Upper lobe of left lung (tissue), 6 donors: Measurements from ENCODE around the gene TSPAN12. TPM values are rescaled to one million over a fixed set of nuclear protein-coding genes. Genes with fewer than 3 reads are reported as not detected.
A peak's percentile ranks its signal among the peaks of the same experiment; 100 is the strongest.

Experiments
- ATAC-seq, 2 donors: fragments of 200-7000 bp; cut with Tn5 transposase; one replicate each; pipeline ENCODE4 v1.9.1; 2022; ENCODE audit warnings: mild to moderate bottlenecking in 2 of 2, moderate library complexity in 2 of 2; ENCODE audit not compliant: low FRiP score in 2 of 2
- DNase-seq, 2 donors: peaks; one replicate each; pipeline ENCODE4 v3.0.0-alpha.2; 2019 to 2020
- H3K27ac ChIP-seq, 4 donors: fragments of 200-600 bp; sonication (generic); one replicate each; pipeline ENCODE4 v1.5.1; 2016 to 2019
- H3K27me3 ChIP-seq, 4 donors: fragments of 200-600 bp; sonication (generic); one replicate each; pipeline ENCODE4 v1.5.1; 2017 to 2019
- H3K36me3 ChIP-seq, 4 donors: fragments of 200-600 bp; sonication (generic); one replicate each; pipeline ENCODE4 v1.5.1; 2016 to 2019
- H3K4me1 ChIP-seq, 4 donors: fragments of 200-600 bp; sonication (generic); one replicate each; pipeline ENCODE4 v1.5.1; 2018 to 2019
- H3K4me3 ChIP-seq, 4 donors: fragments of 200-600 bp; sonication (generic); one replicate each; pipeline ENCODE4 v1.5.1; 2017 to 2019; ENCODE audit warnings: mild to moderate bottlenecking in 2 of 4, moderate library complexity in 1 of 4
- H3K9me3 ChIP-seq, 4 donors: fragments of 200-600 bp; sonication (generic); one replicate each; pipeline ENCODE4 v1.5.1; 2018 to 2019
- EP300 ChIP-seq, 4 donors: sonication (generic); formaldehyde crosslinking; IDR thresholded peaks; one replicate each; pipeline ENCODE4 v1.5.1; 2017; ENCODE audit warnings: antibody characterized with exemption in 4 of 4, control low read depth in 2 of 4
- POLR2A ChIP-seq, 4 donors: fragments of 450-650 bp; IDR thresholded peaks; one replicate each; pipeline ENCODE4 v1.5.1; 2016 to 2017; ENCODE audit warnings: antibody characterized with exemption in 4 of 4, mild to moderate bottlenecking in 2 of 4
- POLR2AphosphoS5 ChIP-seq, 2 donors: sonication (generic); formaldehyde crosslinking; IDR thresholded peaks; one replicate each; pipeline ENCODE4 v1.5.1; 2017; ENCODE audit warnings: antibody characterized with exemption in 2 of 2
- WGBS, 2 donors: methylation state at CpG; one replicate each; pipeline ENCODE4 v1.1.5; 2017 to 2018; 5-methylcytosine and 5-hydroxymethylcytosine counted together
- total RNA-seq, 6 donors: library from RNA; depleted of rRNA in 4 of 6; stranded (reverse); fragments of >200 nt in 4 of 6; gene quantifications; one replicate each; pipeline versions ENCODE4 v1.1.0 to v1.2.1, GENCODE V29; 2016 to 2021
- TF ChIP-seq, protein P1 (sequence below), 6 experiments: fragments of 450-650 bp in 4 of 6; fragments of 200-600 bp in 2 of 6; sonication (generic) in 2 of 6; IDR thresholded peaks; one replicate each; pipeline ENCODE4 v1.5.1; 2016 to 2019; ENCODE audit warnings: antibody characterized with exemption in 6 of 6
- donor health status: DM: no; HTN: no; CAD: no; lungs with moderate emphysema.
- donor health status: DM: no; HTN: yes; CAD: no; lungs with severe emphysema.

Gene TSPAN12
- total RNA-seq, 6 donors from 2014 or later: 22.0 to 56.3 (median 40.0) TPM

DNA sequence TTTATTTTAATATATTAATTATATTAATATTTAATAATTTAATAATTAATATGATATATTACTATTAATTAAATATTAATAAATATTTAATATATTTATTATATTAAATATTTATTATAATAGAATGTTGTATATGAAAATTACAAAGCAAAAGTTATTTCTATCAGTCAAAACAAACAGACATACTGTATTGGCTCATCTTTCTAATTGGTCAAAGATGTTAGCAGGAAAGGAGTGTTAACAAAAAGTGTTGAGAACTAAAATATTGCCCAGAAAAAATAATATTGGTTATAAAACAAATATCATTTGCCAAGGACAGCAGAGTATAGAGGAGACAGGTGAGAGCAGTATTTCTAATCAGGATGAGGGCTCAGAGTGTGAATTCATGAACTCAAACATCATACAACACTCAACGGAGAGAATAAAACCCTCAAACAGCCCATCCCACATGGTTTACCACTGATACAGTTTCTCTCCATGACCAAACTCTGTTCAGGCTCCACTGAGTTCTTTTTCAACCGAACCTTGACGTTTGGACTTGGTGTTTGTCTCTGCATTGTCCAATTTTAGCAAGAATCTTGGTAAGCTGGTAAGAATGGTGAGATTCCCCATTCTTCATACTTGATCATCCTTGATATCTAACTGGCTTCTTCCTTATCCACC lies 58.0 kb downstream of the TSPAN12 start:
- H3K27me3 ChIP-seq: no peaks in the 10 kb centered on the region
- no peak overlapping the region for H3K4me3 ChIP-seq
- H3K4me1 ChIP-seq: no peaks in the 10 kb centered on the region
- WGBS, 2 donors: 91 to 93% methylated on average over 3 of the region's 3 CpGs
- TF ChIP-seq POLR2A (IDR thresholded peaks at IDR 0.05) (no peak), POLR2AphosphoS5 (IDR thresholded peaks at IDR 0.05) (no peak), EP300 (IDR thresholded peaks at IDR 0.05) (no peak)
- TF ChIP-seq, protein P1, sequence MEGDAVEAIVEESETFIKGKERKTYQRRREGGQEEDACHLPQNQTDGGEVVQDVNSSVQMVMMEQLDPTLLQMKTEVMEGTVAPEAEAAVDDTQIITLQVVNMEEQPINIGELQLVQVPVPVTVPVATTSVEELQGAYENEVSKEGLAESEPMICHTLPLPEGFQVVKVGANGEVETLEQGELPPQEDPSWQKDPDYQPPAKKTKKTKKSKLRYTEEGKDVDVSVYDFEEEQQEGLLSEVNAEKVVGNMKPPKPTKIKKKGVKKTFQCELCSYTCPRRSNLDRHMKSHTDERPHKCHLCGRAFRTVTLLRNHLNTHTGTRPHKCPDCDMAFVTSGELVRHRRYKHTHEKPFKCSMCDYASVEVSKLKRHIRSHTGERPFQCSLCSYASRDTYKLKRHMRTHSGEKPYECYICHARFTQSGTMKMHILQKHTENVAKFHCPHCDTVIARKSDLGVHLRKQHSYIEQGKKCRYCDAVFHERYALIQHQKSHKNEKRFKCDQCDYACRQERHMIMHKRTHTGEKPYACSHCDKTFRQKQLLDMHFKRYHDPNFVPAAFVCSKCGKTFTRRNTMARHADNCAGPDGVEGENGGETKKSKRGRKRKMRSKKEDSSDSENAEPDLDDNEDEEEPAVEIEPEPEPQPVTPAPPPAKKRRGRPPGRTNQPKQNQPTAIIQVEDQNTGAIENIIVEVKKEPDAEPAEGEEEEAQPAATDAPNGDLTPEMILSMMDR (IDR thresholded peaks at IDR 0.05): no peak
- no peaks in the 10 kb centered on the region for H3K9me3 ChIP-seq
- H3K36me3 ChIP-seq: no peaks in the 10 kb centered on the region
- H3K27ac ChIP-seq: no peak overlapping the region
- DNase-seq (no peak), ATAC-seq (no peak)

DNA sequence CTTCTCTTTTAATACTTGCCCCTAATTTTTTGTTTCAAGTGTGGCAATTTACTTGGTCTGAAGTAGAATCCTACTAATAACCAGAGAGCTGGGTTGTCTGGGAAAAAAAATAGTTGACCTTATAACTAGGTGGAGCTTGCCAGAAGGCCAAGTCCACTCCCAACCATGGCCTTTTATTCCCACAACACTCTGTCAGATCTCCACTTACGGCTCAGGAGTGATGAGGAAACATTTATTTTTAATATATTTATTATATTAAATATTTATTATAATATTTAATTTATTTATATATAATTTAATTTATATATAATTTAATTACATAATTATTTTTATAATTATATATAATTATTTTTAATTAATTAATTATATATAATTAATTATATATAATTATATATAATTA lies 58.8 kb downstream of the TSPAN12 start:
- Histone ChIP-seq H3K9me3 (no peaks in the 10 kb centered on the region), H3K4me1 (peaks cover 0 to 5% (median 0%) of the 10 kb centered on the region in 4 donors), H3K27me3 (no peaks in the 10 kb centered on the region), H3K36me3 (no peaks in the 10 kb centered on the region), H3K4me3 (no peak overlapping the region), H3K27ac (no peak overlapping the region)
- no peak for TF ChIP-seq EP300 (IDR thresholded peaks at IDR 0.05)
- TF ChIP-seq, protein P1 (IDR thresholded peaks at IDR 0.05): no peak
- TF ChIP-seq POLR2A (IDR thresholded peaks at IDR 0.05): no peak
- no peak for TF ChIP-seq POLR2AphosphoS5 (IDR thresholded peaks at IDR 0.05)
- no peak for DNase-seq
- ATAC-seq: no peak
- 98 to 100% methylated on average over 1 of the region's 1 CpG for WGBS, 2 donors

DNA sequence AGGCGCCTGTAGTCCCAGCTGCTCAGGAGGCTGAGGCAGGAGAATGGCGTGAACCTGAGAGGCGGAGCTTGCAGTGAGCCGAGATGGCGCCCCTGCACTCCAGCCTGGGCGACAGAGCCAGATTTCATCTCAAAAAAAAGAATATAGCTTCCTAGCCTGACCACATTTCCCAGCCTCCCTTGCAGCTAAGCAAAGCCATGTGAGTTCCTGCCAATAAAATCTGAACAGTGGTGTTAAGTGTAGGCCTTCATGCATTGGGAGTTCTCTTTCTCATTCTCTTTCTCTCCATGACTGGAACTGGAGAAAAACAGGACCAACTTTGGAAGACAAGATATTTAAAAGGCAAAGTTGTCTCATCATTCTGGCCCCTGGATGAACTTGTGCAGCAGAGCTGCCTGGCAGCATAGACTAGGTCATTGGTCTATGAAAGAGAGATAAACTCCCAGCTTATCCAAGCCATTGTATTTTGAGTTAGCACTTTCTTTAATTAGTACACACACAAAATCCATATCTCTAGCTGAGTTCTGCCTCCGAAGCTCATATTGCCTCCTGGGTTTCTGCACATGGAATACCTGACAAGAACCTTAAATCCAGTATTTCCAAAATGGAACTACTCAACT lies 60.8 kb downstream of the TSPAN12 start:
- TF ChIP-seq POLR2AphosphoS5 (IDR thresholded peaks at IDR 0.05): no peak
- TF ChIP-seq, protein P1 (IDR thresholded peaks at IDR 0.05): no peak
- TF ChIP-seq EP300 (IDR thresholded peaks at IDR 0.05): no peak
- 91 to 97% methylated on average over 7 of the region's 7 CpGs for WGBS, 2 donors
- ATAC-seq: no peak
- peaks cover 0 to 11% (median 2%) of the 10 kb centered on the region in 4 donors for H3K4me1 ChIP-seq
- no peaks in the 10 kb centered on the region for H3K36me3 ChIP-seq
- no peak overlapping the region for H3K4me3 ChIP-seq
- no peaks in the 10 kb centered on the region for H3K27me3 ChIP-seq
- no peaks in the 10 kb centered on the region for H3K9me3 ChIP-seq
- DNase-seq: peak in 1 of 2 donors; percentile 7
- H3K27ac ChIP-seq: no peak overlapping the region

DNA sequence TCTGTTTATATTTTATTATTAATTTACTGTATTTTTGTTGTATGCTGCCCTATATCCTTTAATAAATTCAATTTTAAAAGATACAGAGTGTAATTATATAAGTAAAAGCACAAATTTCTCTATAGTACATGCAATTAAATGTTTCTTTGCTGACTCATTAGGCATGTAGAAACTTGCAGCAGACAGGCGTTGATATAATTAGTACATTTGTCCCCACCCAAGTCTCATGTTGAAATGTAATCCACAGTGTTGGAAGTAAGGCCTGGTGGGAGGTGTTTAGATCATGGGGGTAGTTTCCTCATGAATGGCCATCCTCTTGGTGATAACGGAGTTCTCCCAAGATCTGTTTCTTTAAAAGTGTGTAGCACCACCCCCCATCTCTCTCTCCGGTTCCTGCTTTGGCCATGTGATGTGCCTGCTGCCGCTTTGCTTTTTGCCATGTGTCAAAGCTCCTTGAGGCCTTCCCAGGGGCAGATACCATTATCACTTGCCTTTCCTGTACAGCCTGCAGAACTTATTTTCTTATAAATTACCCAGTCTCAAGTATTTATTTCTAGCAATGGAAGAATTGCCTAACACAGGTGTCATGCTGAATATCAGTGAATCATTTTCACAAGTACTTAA lies 63.7 kb downstream of the TSPAN12 start:
- peak overlapping the region in 1 of 4 donors; percentile 10 for H3K27ac ChIP-seq
- H3K9me3 ChIP-seq: no peaks in the 10 kb centered on the region
- DNase-seq (no peak), ATAC-seq (no peak)
- H3K4me1 ChIP-seq: peaks cover 0 to 15% (median 2%) of the 10 kb centered on the region in 4 donors
- no peak overlapping the region for H3K4me3 ChIP-seq
- WGBS, 2 donors: 68 to 70% methylated on average over 4 of the region's 4 CpGs
- H3K27me3 ChIP-seq: no peaks in the 10 kb centered on the region
- no peaks in the 10 kb centered on the region for H3K36me3 ChIP-seq
- TF ChIP-seq EP300 (IDR thresholded peaks at IDR 0.05) (no peak), POLR2A (IDR thresholded peaks at IDR 0.05) (no peak), POLR2AphosphoS5 (IDR thresholded peaks at IDR 0.05) (no peak)
- TF ChIP-seq, protein P1 (IDR thresholded peaks at IDR 0.05): no peak
